Keratinocyte (primary cell): ENCODE results near the gene MGAT1. TPM values are rescaled to one million over a fixed set of nuclear protein-coding genes. Genes with fewer than 3 reads are reported as not detected.

ENCODE experiments used
- DNase-seq: peaks from one replicate; pipeline ENCODE4 v3.0.0-alpha.2; 2011; ENCODE audit warnings: low read depth, missing footprints, low spot score
- FAIRE-seq: peaks from 2 replicates; lab custom pipeline; 2011; peaks lifted over from hg19 to GRCh38; lab: Jason Lieb, UNC
- H2AFZ ChIP-seq: 2 replicates; pipeline ENCODE4 v1.6.0; 2012; ENCODE audit warnings: low read length, control low read depth, inconsistent platforms; ENCODE audit not compliant: control insufficient read depth
- H3K27ac ChIP-seq: 2 replicates; pipeline ENCODE4 v1.5.1; 2011; ENCODE audit warnings: low read length; ENCODE audit not compliant: control insufficient read depth, insufficient read depth
- H3K27me3 ChIP-seq: 3 replicates; pipeline ENCODE4 v1.6.0; 2011; ENCODE audit warnings: low read length; ENCODE audit not compliant: control insufficient read depth, insufficient read depth; ENCODE audit errors: extremely low read depth
- H3K36me3 ChIP-seq, 2 experiments: 2 replicates in 1 of 2; 3 replicates in 1 of 2; pipeline ENCODE4 v1.5.1; 2011; ENCODE audit warnings: low read length in 2 of 2, mild to moderate bottlenecking in 1 of 2; ENCODE audit not compliant: control insufficient read depth in 2 of 2, insufficient read depth in 2 of 2; ENCODE audit errors: extremely low read depth in 1 of 2
- H3K4me1 ChIP-seq: 3 replicates; pipeline ENCODE4 v1.5.1; 2011; ENCODE audit warnings: low read length; ENCODE audit not compliant: control insufficient read depth, insufficient read depth; ENCODE audit errors: extremely low read depth
- H3K4me2 ChIP-seq: 3 replicates; pipeline ENCODE4 v1.6.0; 2011; ENCODE audit warnings: low read depth, low read length; ENCODE audit not compliant: control insufficient read depth, insufficient read depth; ENCODE audit errors: extremely low read depth
- H3K4me3 ChIP-seq, 3 experiments: fragments of 200-600 bp in 1 of 3; sonication (generic) in 1 of 3; 2 replicates in 2 of 3; 3 replicates in 1 of 3; pipeline ENCODE4 v1.5.1; 2011 to 2016; ENCODE audit warnings: low read length in 3 of 3, mild to moderate bottlenecking in 3 of 3, control low read depth in 2 of 3, inconsistent platforms in 1 of 3, low read depth in 1 of 3, mixed read lengths in 1 of 3, mixed run types in 1 of 3, moderate library complexity in 1 of 3; ENCODE audit not compliant: control insufficient read depth in 2 of 3, insufficient read depth in 2 of 3; ENCODE audit errors: extremely low read depth in 1 of 3
- H3K79me2 ChIP-seq: 2 replicates; pipeline ENCODE4 v1.6.0; 2012; ENCODE audit warnings: low read length; ENCODE audit not compliant: control insufficient read depth, insufficient read depth
- H3K9ac ChIP-seq: 3 replicates; pipeline ENCODE4 v1.6.0; 2011; ENCODE audit warnings: low read length; ENCODE audit not compliant: control insufficient read depth, insufficient read depth; ENCODE audit errors: extremely low read depth
- H3K9me1 ChIP-seq: 3 replicates; pipeline ENCODE4 v1.6.0; 2011; ENCODE audit warnings: low read length; ENCODE audit not compliant: control insufficient read depth, insufficient read depth; ENCODE audit errors: extremely low read depth
- H3K9me3 ChIP-seq: 2 replicates; pipeline ENCODE4 v1.5.1; 2012; ENCODE audit warnings: low read depth, low read length; ENCODE audit not compliant: control insufficient read depth
- H4K20me1 ChIP-seq: 3 replicates; pipeline ENCODE4 v1.6.0; 2011; ENCODE audit warnings: low read length; ENCODE audit not compliant: control insufficient read depth, insufficient read depth; ENCODE audit errors: extremely low read depth
- CTCF ChIP-seq, 3 experiments: IDR thresholded peaks in 1 of 3; conservative IDR thresholded peaks in 1 of 3; optimal IDR thresholded peaks in 1 of 3; 2 replicates in 2 of 3; 3 replicates in 1 of 3; pipeline versions ENCODE3 to v1.5.1; 2011; ENCODE audit warnings: low read length in 3 of 3, mild to moderate bottlenecking in 3 of 3, moderate library complexity in 2 of 3, control low read depth in 1 of 3, inconsistent platforms in 1 of 3; ENCODE audit not compliant: insufficient read depth in 2 of 3; ENCODE audit errors: extremely low read depth in 1 of 3
- EZH2 ChIP-seq: IDR thresholded peaks from one replicate; pipeline ENCODE4 v1.6.1; 2012; ENCODE audit warnings: inconsistent platforms, mild to moderate bottlenecking, low read length, moderate library complexity
- dilution Hi-C: fragments of 300-500 bp; cut with MboI; formaldehyde crosslinking; loops from one replicate; pipeline ENCODE4 v1.7.0; 2020; ENCODE audit warnings: low sequenced_read_pairs; ENCODE audit not compliant: extremely low pct_ligation_motif_present
- polyA plus RNA-seq, 5 experiments: library from polyadenylated mRNA; depleted of rRNA in 3 of 5; stranded (reverse) in 3 of 5; stranded (forward) in 1 of 5; unstranded in 1 of 5; fragments of >200 nt; gene quantifications; 1 replicate in 1 of 5; 2 replicates in 3 of 5; 3 replicates in 1 of 5; pipeline versions ENCODE4 v1.2.1 to v1.2.3, GENCODE V29; 2011 to 2012; ENCODE audit warnings: missing spikeins in 2 of 5, low read depth in 1 of 5, low replicate concordance in 1 of 5

The MGAT1 gene
- polyA plus RNA-seq, 1 donor (not counting 4 experiments of a cell fraction or from before 2014, with no cell fraction given) = 80.3 TPM

DNA sequence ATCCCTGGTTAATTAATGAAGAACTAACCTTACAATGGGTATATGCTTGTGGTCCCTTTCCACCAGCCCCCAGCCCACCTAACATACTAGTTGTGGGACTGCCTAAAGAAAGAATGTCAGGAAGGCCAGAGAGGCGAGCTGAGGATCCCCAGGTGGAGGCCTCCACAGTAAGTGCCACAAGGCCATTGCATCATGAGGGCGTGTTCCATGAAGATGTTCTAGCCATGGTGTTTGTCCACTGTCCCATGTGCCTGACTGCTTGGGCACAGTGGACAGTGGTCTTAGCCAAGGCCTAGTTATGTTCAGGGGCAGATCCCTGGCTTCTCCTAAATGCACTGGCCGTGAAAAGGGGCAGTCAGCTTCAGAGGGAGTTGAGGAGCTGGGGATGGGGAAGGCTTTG lies 37.3 kb upstream of the MGAT1 start:
- FAIRE-seq (no peak), DNase-seq (no peak)
- H3K9ac ChIP-seq = no peak overlapping the region
- no peak for TF ChIP-seq CTCF (optimal IDR thresholded peaks at IDR 0.05 in 1 of 3, IDR thresholded peaks at IDR 0.05 in 1 of 3, conservative IDR thresholded peaks at IDR 0.05 in 1 of 3; ENCODE audit: extremely low read depth in 1 of 3, insufficient read depth in 2 of 3, low read length in 3 of 3)
- no peak for TF ChIP-seq EZH2
- H3K4me3 ChIP-seq = no peak overlapping the region
- H2AFZ ChIP-seq = no peak overlapping the region
- no peaks in the 10 kb centered on the region for H3K27me3 ChIP-seq
- H3K79me2 ChIP-seq = no peaks in the 10 kb centered on the region
- dilution Hi-C loops = no loop called here
- H3K36me3 ChIP-seq = peaks cover 0 to 3% of the 10 kb centered on the region in 2 experiments
- H3K9me1 ChIP-seq = no peaks in the 10 kb centered on the region
- no peaks in the 10 kb centered on the region for H4K20me1 ChIP-seq
- H3K27ac ChIP-seq = no peak overlapping the region
- H3K4me2 ChIP-seq = no peak overlapping the region
- no peaks in the 10 kb centered on the region for H3K4me1 ChIP-seq
- no peaks in the 10 kb centered on the region for H3K9me3 ChIP-seq

- H3K27me3 ChIP-seq = no peaks in the 10 kb centered on the region
- TF ChIP-seq EZH2 (no peak), CTCF (optimal IDR thresholded peaks at IDR 0.05 in 1 of 3, IDR thresholded peaks at IDR 0.05 in 1 of 3, conservative IDR thresholded peaks at IDR 0.05 in 1 of 3; ENCODE audit: extremely low read depth in 1 of 3, insufficient read depth in 2 of 3, low read length in 3 of 3) (no peak)
- dilution Hi-C loops = no loop called here
- H3K4me1 ChIP-seq = no peaks in the 10 kb centered on the region
- H3K4me3 ChIP-seq = no peak overlapping the region
- peaks cover 0 to 8% of the 10 kb centered on the region in 2 experiments for H3K36me3 ChIP-seq
- H3K9me1 ChIP-seq = no peaks in the 10 kb centered on the region
- H3K9me3 ChIP-seq = no peaks in the 10 kb centered on the region
- H2AFZ ChIP-seq = no peak overlapping the region
- no peak overlapping the region for H3K9ac ChIP-seq
- FAIRE-seq (no peak), DNase-seq (no peak)
- H3K4me2 ChIP-seq = no peak overlapping the region
- no peaks in the 10 kb centered on the region for H4K20me1 ChIP-seq
- no peak overlapping the region for H3K27ac ChIP-seq
- no peaks in the 10 kb centered on the region for H3K79me2 ChIP-seq
These were observed 36.6 kb upstream of the MGAT1 start for GRCh38 chr5:180839227-180839626.
